Hepatocyte (in vitro differentiated cells): ENCODE measurements around the gene DPP10.

Experiments used
- CTCF ChIP-seq: fragments of 200-600 bp; sonication (generic); IDR thresholded peaks from 2 replicates; pipeline ENCODE4 v1.5.1; 2016; ENCODE audit warnings: antibody characterized with exemption, mild to moderate bottlenecking; ENCODE audit not compliant: poor library complexity
- EZH2 ChIP-seq: fragments of 200-600 bp; sonication (generic); IDR thresholded peaks from 2 replicates; pipeline ENCODE4 v1.6.1; 2016; ENCODE audit warnings: antibody characterized with exemption, mild to moderate bottlenecking, borderline replicate concordance
- EZH2phosphoT487 ChIP-seq: fragments of 200-600 bp; sonication (generic); IDR thresholded peaks from one replicate; pipeline ENCODE4 v1.6.1; 2018; ENCODE audit warnings: antibody characterized with exemption, mild to moderate bottlenecking, low read depth, moderate library complexity; ENCODE audit not compliant: unreplicated experiment, severe bottlenecking

DNA sequence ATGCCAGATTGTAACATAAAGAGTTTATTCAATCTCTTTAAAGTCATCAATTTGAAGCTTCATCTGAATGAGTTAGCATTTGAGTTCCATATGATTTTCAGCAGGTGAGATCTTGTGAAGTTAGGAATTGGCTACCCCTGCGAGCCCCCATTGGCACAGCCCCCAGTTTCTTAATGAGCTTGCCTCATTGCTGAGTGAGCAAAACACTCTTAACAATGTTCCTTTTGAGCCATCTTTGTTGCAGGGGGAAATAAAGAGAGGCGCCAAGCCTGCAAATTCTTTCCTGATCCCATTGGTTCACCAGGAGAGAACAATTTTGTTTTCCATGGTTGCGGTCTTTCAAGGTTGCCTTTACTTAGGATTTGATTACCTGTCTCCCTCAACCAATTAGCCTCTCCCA, 18.7 kb downstream of the DPP10 start:
- TF ChIP-seq EZH2 (no peak), CTCF (no peak), EZH2phosphoT487 (no peak)
